Gastroesophageal sphincter (tissue), 4 donors: Measurements from ENCODE around the gene PIP5KL1. TPM values are rescaled to one million over a fixed set of nuclear protein-coding genes. Genes with fewer than 3 reads are reported as not detected.
A peak's percentile ranks its signal among the peaks of the same experiment; 100 is the strongest.

Source experiments
- ATAC-seq: fragments of 150-250 bp; one replicate; pipeline ENCODE4 v1.9.1; 2016; ENCODE audit warnings: mild to moderate bottlenecking, moderate library complexity
- H3K27ac ChIP-seq, 4 donors: fragments of 200-600 bp; sonication (generic) in 3 of 4; 1 replicate in 3 of 4; 2 replicates in 1 of 4; pipeline ENCODE4 v1.5.1; 2016 to 2019
- H3K27me3 ChIP-seq: fragments of 200-600 bp; sonication (generic); one replicate; pipeline ENCODE4 v1.5.1; 2019
- H3K36me3 ChIP-seq, 2 donors: fragments of 200-600 bp; sonication (generic); one replicate each; pipeline ENCODE4 v1.5.1; 2019; ENCODE audit warnings: control low read depth in 1 of 2
- H3K4me1 ChIP-seq, 3 donors: fragments of 200-600 bp; sonication (generic); 1 replicate in 2 of 3; 2 replicates in 1 of 3; pipeline ENCODE4 v1.5.1; 2016 to 2019; ENCODE audit warnings: control low read depth in 2 of 3
- H3K4me3 ChIP-seq, 2 donors: fragments of 200-600 bp; sonication (generic); one replicate each; pipeline ENCODE4 v1.5.1; 2019; ENCODE audit warnings: mild to moderate bottlenecking in 1 of 2, moderate library complexity in 1 of 2
- H3K9me3 ChIP-seq, 3 donors: fragments of 200-600 bp; sonication (generic); one replicate each; pipeline ENCODE4 v1.5.1; 2017 to 2019; ENCODE audit warnings: control low read depth in 2 of 3
- EP300 ChIP-seq: sonication (generic); formaldehyde crosslinking; IDR thresholded peaks from one replicate; pipeline ENCODE4 v1.6.1; 2017; ENCODE audit warnings: antibody characterized with exemption, mild to moderate bottlenecking
- POLR2A ChIP-seq, 2 donors: fragments of 450-650 bp; IDR thresholded peaks; one replicate each; pipeline ENCODE4 v1.6.1; 2017; ENCODE audit warnings: antibody characterized with exemption in 2 of 2, mild to moderate bottlenecking in 2 of 2, moderate library complexity in 1 of 2
- POLR2AphosphoS5 ChIP-seq: sonication (generic); formaldehyde crosslinking; IDR thresholded peaks from one replicate; pipeline ENCODE4 v1.6.1; 2017; ENCODE audit warnings: antibody characterized with exemption
- WGBS, 2 donors: methylation state at CpG; one replicate each; pipeline ENCODE4 v1.1.5; 2018; ENCODE audit warnings: low coverage in 1 of 2; 5-methylcytosine and 5-hydroxymethylcytosine counted together
- total RNA-seq, 4 donors: library from RNA; depleted of rRNA; stranded (reverse); fragments of >200 nt; gene quantifications; one replicate each; pipeline ENCODE4 v1.1.0, GENCODE V29; 2016
- TF ChIP-seq, protein P1 (sequence below), 4 experiments: fragments of 200-600 bp in 2 of 4; fragments of 450-650 bp in 2 of 4; sonication (generic) in 1 of 4; IDR thresholded peaks; one replicate each; pipeline ENCODE4 v1.5.1; 2017 to 2019; ENCODE audit warnings: antibody characterized with exemption in 4 of 4, mild to moderate bottlenecking in 2 of 4, moderate library complexity in 2 of 4

Gene PIP5KL1
- total RNA-seq, 4 donors from 2014 or later: 0.66 to 3.4 (median 3.1) TPM; not detected in 1

DNA sequence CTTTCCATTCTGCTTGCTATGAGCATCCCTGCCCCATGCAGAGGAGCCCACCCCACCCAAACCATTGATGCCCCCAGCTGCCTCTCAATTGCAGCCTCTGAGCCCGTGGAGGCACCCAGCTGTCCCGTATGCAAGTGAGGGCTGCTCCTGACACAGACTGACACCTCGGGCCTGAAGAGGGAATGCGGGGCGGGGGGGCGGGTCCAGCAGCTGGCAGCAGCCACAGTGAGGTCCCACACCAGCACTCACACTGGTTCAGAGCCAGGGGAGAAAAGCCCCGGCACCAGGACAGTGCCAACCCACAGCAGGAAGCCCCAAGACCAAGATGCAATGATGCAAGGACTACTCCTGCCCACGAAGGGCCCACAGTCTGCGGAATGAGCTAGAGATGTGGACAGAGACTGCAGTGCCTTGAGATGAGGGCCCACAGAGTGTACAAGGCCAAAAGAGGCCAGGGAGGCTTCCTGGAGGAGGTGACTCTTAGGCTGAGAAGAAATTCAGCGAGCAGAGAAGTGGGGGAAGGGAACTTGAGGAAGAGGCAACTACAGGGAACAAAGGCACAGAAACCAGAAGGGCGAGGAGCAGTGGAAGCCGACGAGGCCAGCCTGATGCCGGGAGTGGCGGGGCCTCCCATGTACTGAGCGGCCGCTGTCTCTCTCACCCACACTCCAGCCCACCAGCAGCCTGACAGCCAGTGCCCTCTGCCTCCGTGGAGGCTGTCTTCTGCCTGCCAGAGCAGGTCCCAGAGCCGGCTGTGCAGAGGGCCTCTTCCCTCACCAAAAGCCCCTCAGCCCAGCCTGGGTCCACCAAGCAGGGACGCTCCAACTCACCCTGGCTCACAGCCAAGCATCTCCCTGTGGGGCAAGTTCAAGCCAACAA, 41.0 kb upstream of the PIP5KL1 start:
- Histone ChIP-seq H3K27me3 (no peaks in the 10 kb centered on the region), H3K36me3 (no peaks in the 10 kb centered on the region), H3K4me1 (peaks cover 31 to 100% (median 94%) of the 10 kb centered on the region in 3 donors), H3K9me3 (no peaks in the 10 kb centered on the region), H3K4me3 (peak overlapping the region in 1 of 2 donors; percentile 10), H3K27ac (peak overlapping the region; percentile 6 to 92 (median 90))
- TF ChIP-seq POLR2AphosphoS5: no peak
- ATAC-seq: no peak
- WGBS, 2 donors: 47 to 63% methylated on average over 1 to 2 of the region's 20 CpGs

DNA sequence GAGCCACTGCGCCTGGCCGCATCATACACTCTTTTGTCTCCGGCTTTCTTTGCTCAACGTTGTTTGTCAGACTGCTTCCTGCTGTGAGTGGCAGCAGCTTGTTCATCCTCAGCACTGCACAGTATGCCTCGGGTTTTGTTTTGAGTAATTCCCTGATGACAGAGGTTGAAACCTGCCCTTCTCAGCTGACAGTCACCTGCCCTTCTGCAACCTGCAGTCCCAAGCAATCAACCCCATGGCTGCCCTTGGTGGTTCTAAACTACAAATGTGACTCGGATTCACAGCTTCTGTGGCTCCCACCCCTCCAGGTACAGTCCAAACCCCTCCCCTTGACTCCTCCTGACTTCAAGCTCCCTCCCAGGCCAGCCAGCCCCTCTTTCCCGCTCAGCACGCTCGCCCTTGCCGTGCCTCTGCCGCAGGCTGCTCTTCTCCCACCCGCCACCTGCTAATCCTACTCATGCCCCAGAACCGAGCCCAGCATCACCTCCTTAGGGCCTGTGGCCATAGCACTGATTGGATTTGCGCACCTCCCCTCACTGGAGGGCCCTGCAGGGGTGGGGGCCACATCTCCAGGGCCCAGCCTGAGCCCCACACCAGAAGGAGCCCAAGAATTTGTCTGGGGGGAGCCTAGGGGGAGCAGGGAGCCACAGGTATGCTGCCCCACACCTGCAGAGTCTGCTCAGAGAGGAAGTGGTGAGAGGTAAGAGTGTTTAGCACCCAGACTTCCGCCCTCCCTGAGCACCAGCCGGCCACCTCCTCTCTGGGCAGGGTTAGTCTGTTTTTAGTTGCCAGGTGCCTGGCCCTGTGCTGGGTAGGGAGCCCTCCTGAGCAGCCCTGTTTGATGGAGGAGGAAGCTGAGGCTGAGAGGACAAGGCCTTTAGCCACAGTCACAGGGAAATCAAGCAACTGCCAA, 40.1 kb upstream of the PIP5KL1 start:
- Histone ChIP-seq H3K36me3 (no peaks in the 10 kb centered on the region), H3K9me3 (no peaks in the 10 kb centered on the region), H3K4me1 (peaks cover 31 to 100% (median 94%) of the 10 kb centered on the region in 3 donors), H3K27ac (peak overlapping the region; percentile 11 to 92 (median 90)), H3K27me3 (no peaks in the 10 kb centered on the region), H3K4me3 (no peak overlapping the region)
- WGBS, 2 donors: 57 to 70% methylated on average over 5 to 11 of the region's 16 CpGs
- ATAC-seq: no peak
- TF ChIP-seq POLR2A (IDR thresholded peaks at IDR 0.05) (no peak), POLR2AphosphoS5 (no peak), EP300 (no peak)
- TF ChIP-seq, protein P1, sequence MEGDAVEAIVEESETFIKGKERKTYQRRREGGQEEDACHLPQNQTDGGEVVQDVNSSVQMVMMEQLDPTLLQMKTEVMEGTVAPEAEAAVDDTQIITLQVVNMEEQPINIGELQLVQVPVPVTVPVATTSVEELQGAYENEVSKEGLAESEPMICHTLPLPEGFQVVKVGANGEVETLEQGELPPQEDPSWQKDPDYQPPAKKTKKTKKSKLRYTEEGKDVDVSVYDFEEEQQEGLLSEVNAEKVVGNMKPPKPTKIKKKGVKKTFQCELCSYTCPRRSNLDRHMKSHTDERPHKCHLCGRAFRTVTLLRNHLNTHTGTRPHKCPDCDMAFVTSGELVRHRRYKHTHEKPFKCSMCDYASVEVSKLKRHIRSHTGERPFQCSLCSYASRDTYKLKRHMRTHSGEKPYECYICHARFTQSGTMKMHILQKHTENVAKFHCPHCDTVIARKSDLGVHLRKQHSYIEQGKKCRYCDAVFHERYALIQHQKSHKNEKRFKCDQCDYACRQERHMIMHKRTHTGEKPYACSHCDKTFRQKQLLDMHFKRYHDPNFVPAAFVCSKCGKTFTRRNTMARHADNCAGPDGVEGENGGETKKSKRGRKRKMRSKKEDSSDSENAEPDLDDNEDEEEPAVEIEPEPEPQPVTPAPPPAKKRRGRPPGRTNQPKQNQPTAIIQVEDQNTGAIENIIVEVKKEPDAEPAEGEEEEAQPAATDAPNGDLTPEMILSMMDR (IDR thresholded peaks at IDR 0.05): no peak

DNA sequence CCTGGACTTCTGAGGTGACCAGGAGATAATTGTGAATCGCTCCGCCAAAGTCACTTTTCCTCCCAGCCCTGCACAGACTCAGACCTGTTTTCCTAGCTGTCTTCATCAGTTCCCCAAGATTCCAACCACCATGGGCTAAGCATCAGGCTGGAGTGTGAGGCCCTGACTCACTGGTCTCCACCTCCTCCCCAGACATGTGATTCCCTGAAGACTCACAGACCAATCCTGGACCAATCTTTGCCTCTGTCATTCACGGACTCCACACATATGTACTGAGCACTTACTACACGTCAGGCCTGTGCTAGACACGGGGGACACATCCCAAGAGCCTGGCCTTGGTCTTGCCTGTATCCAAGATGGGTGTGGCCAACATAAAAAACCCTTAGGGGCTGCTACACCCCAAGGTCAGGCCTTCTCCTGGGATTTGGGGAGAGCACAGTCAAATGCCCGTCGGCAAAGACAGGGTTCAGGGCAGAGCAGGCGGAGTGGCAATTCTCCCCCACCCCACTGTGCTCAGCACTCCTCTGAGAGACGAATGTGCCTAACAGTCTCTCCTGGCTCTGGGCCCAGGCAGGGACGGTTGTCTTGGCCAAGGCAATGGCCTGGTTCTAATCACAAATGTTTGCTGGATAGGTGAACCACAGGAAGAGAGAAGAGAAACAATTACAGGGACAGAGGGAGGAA, 38.3 kb upstream of the PIP5KL1 start:
- H3K36me3 ChIP-seq: no peaks in the 10 kb centered on the region
- H3K9me3 ChIP-seq: no peaks in the 10 kb centered on the region
- peaks cover 28 to 100% (median 84%) of the 10 kb centered on the region in 3 donors for H3K4me1 ChIP-seq
- ATAC-seq: peak; percentile 46
- no peaks in the 10 kb centered on the region for H3K27me3 ChIP-seq
- WGBS, 2 donors: 0 to 60% methylated on average over 1 to 2 of the region's 10 CpGs
- H3K27ac ChIP-seq: peak overlapping the region; percentile 73 to 92 (median 90)
- TF ChIP-seq POLR2A (IDR thresholded peaks at IDR 0.05): no peak
- peak; percentile 68 for TF ChIP-seq POLR2AphosphoS5
- no peak overlapping the region for H3K4me3 ChIP-seq

DNA sequence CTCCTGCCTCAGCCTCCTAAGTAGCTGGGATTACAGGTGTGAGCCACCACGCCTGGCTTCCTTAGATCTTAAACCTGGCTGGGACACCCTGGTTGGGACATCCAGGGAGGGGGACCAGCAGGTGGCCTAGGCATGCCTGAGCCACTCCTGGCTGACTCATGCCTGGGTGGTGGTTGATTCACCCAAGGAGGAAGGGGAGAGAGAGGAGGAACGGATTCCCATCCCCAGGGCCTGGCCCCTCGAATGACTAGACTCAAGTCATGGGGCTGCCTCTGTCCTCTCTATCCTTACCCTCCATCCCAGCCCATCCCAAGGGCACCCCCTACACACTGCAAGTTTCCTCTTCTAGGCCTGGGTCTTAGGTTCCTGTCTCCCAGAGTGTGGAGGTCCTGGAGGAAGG, 37.5 kb upstream of the PIP5KL1 start:
- no peak overlapping the region for H3K4me3 ChIP-seq
- H3K36me3 ChIP-seq: no peaks in the 10 kb centered on the region
- H3K27ac ChIP-seq: peak overlapping the region; percentile 73 to 92 (median 90)
- no peaks in the 10 kb centered on the region for H3K9me3 ChIP-seq
- no peak for ATAC-seq
- no peaks in the 10 kb centered on the region for H3K27me3 ChIP-seq
- WGBS, 2 donors: 66% methylated on average over 2 of the region's 3 CpGs; no CpG with 5 or more reads in 1 of the 2 donors
- peaks cover 26 to 100% (median 82%) of the 10 kb centered on the region in 3 donors for H3K4me1 ChIP-seq
- no peak for TF ChIP-seq POLR2A (IDR thresholded peaks at IDR 0.05)
- no peak for TF ChIP-seq POLR2AphosphoS5
- TF ChIP-seq EP300: no peak
- TF ChIP-seq, protein P1 (IDR thresholded peaks at IDR 0.05): no peak

DNA sequence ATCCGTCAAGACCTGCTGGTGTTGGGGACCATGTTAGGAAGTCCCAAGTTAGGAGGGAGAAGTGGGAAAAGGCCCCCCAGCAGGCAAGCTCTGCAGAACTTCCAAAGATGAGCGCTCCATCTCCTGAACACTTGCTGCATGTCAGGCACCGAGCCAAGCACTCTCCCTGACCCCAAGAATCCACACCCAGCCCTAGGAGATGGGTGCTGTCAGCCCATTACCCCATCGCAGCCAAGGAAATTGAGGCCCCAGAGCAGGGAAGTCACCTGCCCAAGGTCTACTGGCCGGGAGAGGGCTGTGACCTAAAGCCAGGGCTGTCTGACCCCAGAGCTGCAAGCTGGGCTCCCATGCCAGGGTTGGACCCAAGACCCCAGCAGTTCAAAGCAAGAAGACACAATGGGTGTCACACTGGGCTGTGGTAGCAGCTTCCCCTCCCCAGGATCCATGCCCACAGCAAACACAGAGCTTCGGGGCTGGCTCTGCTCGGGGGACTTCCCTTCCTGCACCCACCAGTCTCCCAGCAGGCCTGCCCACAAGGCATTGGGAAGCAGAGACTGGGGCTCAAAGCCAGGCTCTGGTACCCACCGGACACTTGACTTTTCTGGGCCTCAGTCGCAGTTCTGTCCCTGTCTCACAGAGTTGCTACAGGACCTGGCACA, 36.7 kb upstream of the PIP5KL1 start:
- Histone ChIP-seq H3K9me3 (no peaks in the 10 kb centered on the region), H3K36me3 (no peaks in the 10 kb centered on the region), H3K4me1 (peaks cover 25 to 100% (median 82%) of the 10 kb centered on the region in 3 donors), H3K27me3 (no peaks in the 10 kb centered on the region), H3K4me3 (no peak overlapping the region), H3K27ac (peak overlapping the region; percentile 73 to 92 (median 90))
- TF ChIP-seq, protein P1 (IDR thresholded peaks at IDR 0.05): no peak
- TF ChIP-seq POLR2A (IDR thresholded peaks at IDR 0.05) (no peak), POLR2AphosphoS5 (no peak), EP300 (no peak)
- WGBS, 2 donors: 0 to 40% methylated on average over 1 of the region's 9 CpGs
- no peak for ATAC-seq
